Neutrophil (primary cell): ENCODE results near the gene OR2AG1.

ENCODE experiments used
- H3K27ac ChIP-seq: fragments of 200-600 bp; sonication (generic); 2 replicates; pipeline ENCODE4 v1.5.1; 2016; ENCODE audit warnings: mild to moderate bottlenecking, moderate library complexity
- H3K27me3 ChIP-seq: fragments of 200-600 bp; sonication (generic); 2 replicates; pipeline ENCODE4 v1.6.0; 2016; ENCODE audit warnings: mild to moderate bottlenecking
- H3K36me3 ChIP-seq: fragments of 200-600 bp; sonication (generic); 2 replicates; pipeline ENCODE4 v1.5.1; 2017
- H3K4me1 ChIP-seq, 2 experiments: fragments of 200-600 bp in 1 of 2; sonication (generic) in 1 of 2; 1 replicate in 1 of 2; 2 replicates in 1 of 2; pipeline versions ENCODE4 v1.5.1 to v1.6.1; 2013 to 2016; ENCODE audit warnings: low read depth in 1 of 2, low read length in 1 of 2, mild to moderate bottlenecking in 1 of 2, moderate library complexity in 1 of 2; ENCODE audit not compliant: control insufficient read depth in 1 of 2, insufficient read depth in 1 of 2
- H3K4me3 ChIP-seq, 2 experiments: fragments of 200-600 bp in 1 of 2; sonication (generic) in 1 of 2; 1 replicate in 1 of 2; 2 replicates in 1 of 2; pipeline ENCODE4 v1.5.1; 2013 to 2016; ENCODE audit warnings: low read depth in 1 of 2, low read length in 1 of 2, mild to moderate bottlenecking in 1 of 2, moderate library complexity in 1 of 2
- H3K9me3 ChIP-seq: fragments of 200-600 bp; sonication (generic); 2 replicates; pipeline ENCODE4 v1.5.1; 2016
- TF ChIP-seq, protein P1 (sequence below): fragments of 200-600 bp; sonication (generic); IDR thresholded peaks from 2 replicates; pipeline ENCODE4 v1.5.1; 2016; ENCODE audit warnings: antibody characterized with exemption

OR2AG1 gene, protein sequence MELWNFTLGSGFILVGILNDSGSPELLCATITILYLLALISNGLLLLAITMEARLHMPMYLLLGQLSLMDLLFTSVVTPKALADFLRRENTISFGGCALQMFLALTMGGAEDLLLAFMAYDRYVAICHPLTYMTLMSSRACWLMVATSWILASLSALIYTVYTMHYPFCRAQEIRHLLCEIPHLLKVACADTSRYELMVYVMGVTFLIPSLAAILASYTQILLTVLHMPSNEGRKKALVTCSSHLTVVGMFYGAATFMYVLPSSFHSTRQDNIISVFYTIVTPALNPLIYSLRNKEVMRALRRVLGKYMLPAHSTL

DNA sequence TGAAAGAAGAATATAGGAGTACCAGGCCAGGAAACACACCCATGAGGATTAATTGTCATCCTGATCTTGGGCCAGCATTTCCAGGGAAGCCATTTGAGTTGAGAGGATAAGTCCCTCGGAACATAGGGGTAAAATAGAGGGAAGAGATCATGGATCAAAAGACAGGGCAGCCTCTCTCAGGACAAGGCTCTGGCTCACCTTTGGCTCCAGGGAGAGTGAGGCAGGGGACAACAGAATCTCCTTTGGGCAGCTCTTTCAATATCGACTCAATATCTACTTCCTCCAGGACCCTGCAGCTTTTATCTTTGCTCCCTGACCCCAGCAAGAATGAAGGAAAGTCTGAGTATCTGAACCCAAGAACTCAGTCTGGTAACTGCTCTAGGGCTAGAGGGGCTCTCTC lies at the start of gene OR2AG1:
Gene OR2AG1, plus strand, starts transcription at position 301 of the 400 bp plus-strand sequence. CDS start 2,018 bp downstream, outside the sequence.
- TF ChIP-seq, protein P1, sequence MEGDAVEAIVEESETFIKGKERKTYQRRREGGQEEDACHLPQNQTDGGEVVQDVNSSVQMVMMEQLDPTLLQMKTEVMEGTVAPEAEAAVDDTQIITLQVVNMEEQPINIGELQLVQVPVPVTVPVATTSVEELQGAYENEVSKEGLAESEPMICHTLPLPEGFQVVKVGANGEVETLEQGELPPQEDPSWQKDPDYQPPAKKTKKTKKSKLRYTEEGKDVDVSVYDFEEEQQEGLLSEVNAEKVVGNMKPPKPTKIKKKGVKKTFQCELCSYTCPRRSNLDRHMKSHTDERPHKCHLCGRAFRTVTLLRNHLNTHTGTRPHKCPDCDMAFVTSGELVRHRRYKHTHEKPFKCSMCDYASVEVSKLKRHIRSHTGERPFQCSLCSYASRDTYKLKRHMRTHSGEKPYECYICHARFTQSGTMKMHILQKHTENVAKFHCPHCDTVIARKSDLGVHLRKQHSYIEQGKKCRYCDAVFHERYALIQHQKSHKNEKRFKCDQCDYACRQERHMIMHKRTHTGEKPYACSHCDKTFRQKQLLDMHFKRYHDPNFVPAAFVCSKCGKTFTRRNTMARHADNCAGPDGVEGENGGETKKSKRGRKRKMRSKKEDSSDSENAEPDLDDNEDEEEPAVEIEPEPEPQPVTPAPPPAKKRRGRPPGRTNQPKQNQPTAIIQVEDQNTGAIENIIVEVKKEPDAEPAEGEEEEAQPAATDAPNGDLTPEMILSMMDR = no peak
- Histone ChIP-seq H3K27me3 (no peaks in the 10 kb centered on the region), H3K36me3 (no peaks in the 10 kb centered on the region), H3K4me3 (no peak within 1 kb of the TSS), H3K9me3 (no peaks in the 10 kb centered on the region), H3K27ac (no peak within 1 kb of the TSS), H3K4me1 (no peaks in the 10 kb centered on the region)

DNA sequence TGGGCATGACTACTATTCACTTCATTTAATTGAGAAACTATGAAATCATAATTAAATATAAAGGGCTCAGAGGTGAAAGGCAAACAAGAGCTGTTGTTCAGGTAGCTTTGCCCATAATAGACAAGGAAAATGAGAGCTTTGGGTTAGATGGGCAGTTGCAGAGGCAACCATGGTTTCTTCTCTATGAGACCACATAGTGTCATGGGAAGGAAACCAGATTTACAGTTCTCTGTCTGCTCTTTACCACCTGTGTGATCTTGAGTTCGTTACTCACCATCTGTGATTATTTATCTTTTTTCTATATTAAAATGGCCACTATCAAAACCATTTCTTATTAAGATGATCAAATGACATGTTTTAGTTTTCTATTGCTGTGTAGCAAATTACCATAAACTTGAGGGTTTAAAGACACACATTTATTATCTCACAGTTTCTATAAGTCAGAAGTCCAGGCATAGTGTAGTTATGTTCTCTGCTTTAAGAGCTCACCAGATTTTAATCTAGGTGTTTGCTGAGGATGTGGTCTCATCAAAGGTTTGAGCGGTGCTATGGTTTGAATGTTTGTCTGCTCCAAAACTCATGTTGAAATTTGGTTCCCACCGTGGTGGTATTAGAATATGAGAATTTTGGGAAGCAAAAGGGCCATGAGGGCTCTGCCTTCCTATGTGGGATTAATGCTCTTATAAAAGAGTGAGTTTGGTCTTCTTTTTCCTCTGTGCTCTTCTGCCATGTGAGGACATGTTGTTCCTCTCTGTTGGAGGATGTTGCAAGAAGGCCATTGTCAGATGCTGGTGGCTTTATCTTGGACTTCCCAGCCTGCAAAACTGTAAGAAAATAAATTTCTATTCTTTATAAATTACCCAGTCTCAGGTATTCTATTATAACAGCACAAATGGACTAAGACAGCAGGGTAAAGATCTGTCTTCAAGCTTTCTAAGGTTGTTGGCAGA lies 49.2 kb upstream of the OR2AG1 start:
- TF ChIP-seq, protein P1 = no peak
- H3K4me3 ChIP-seq = no peak overlapping the region
- peaks cover 10% of the 10 kb centered on the region for H3K36me3 ChIP-seq
- peak overlapping the region; percentile 7 for H3K27ac ChIP-seq
- H3K27me3 ChIP-seq = no peaks in the 10 kb centered on the region
- no peaks in the 10 kb centered on the region for H3K9me3 ChIP-seq
- peaks cover 0 to 48% of the 10 kb centered on the region in 2 experiments for H3K4me1 ChIP-seq

DNA sequence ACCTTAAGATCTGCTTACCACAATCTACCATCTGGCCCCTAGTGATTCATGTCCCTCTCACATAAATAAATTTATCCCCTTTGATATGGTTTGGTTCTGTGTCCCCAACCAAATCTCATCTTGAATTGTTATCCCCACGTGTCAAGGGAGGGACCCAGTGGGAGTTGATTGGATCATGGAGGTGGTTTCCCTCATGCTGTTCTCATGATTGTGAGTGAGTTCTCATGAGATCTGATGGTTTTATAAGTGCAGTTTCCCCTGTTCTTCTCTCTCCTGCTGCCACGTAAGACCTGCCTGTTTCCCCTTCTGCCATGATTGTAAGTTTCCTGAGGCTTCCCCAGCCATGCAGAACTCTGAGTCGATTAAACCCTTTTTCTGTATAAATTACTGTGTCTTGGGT lies 48.2 kb upstream of the OR2AG1 start:
- TF ChIP-seq, protein P1 = no peak
- Histone ChIP-seq H3K36me3 (peaks cover 10% of the 10 kb centered on the region), H3K4me1 (peaks cover 0 to 45% of the 10 kb centered on the region in 2 experiments), H3K9me3 (no peaks in the 10 kb centered on the region), H3K4me3 (no peak overlapping the region), H3K27ac (peak overlapping the region; percentile 7), H3K27me3 (no peaks in the 10 kb centered on the region)

DNA sequence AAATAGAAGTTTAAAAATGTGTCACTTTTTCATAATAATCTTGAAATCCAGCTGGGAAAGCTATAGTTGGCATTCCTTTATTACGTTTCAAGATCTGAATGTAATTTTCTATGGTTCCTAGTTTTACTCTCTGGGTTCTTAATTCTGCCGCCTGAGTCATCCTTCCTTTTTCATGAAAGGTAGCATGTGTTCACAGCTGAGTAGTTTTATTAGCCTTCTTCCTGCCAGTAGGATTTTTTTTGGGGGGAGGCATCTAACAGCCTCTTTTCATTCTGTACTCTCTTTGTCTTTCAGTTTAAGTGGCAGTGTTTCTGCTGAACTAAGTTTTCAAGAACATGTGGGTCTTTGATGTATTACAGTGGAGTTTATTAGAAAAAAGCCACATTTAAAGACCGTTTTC lies 47.5 kb upstream of the OR2AG1 start:
- Histone ChIP-seq H3K9me3 (no peaks in the 10 kb centered on the region), H3K27me3 (no peaks in the 10 kb centered on the region), H3K27ac (peak overlapping the region; percentile 26), H3K36me3 (peaks cover 10% of the 10 kb centered on the region), H3K4me1 (peaks cover 0 to 51% of the 10 kb centered on the region in 2 experiments), H3K4me3 (no peak overlapping the region)
- TF ChIP-seq, protein P1 = no peak

DNA sequence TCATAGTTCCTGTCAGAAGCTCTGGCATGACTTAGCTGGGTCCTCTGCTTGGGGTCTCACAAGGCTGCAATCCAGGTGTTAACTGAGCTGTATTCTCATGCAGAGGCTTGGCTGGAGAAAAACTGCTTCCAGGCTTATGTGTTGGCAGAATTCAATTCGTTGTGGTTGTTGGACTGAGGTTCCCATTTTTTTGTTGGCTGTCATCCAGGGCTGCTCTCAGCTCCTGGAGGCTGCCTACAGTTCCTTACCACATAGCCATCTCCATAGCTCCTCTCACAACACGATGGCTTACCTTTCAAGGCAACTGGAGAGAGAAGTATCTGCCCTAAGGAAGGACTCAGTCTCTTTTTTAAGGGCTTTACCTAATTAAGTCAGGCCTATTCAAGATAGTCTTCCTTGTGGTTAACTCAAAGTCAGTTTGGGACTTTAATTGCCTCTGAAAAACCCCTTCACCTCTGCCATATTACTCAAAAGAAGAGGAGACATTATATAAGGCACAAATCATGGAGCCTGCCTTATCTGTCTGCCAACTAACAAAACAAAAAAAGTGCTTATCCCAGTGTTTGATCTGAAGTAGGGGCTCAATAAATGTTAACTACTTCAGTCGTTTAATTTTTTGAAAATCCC lies 46.2 kb upstream of the OR2AG1 start:
- Histone ChIP-seq H3K4me3 (no peak overlapping the region), H3K27ac (peak overlapping the region; percentile 54), H3K36me3 (peaks cover 10% of the 10 kb centered on the region), H3K4me1 (peaks cover 0 to 55% of the 10 kb centered on the region in 2 experiments), H3K9me3 (no peaks in the 10 kb centered on the region), H3K27me3 (no peaks in the 10 kb centered on the region)
- TF ChIP-seq, protein P1 = no peak
